GM23338 (cell line): ENCODE results near the gene MPP3. TPM values are rescaled to one million over a fixed set of nuclear protein-coding genes. Genes with fewer than 3 reads are reported as not detected.

Source experiments
- ATAC-seq: fragments of 200-7000 bp; cut with Tn5 transposase; 3 replicates; pipeline ENCODE4 v1.9.1; 2020
- DNase-seq: peaks from one replicate; pipeline ENCODE4 v3.0.0-alpha.2; 2015; ENCODE audit warnings: low spot score
- H2AFZ ChIP-seq: fragments of 200-600 bp; sonication (generic); 2 replicates; pipeline ENCODE4 v1.8.0; 2016; ENCODE audit warnings: antibody characterized with exemption, mild to moderate bottlenecking, moderate library complexity
- H3F3A ChIP-seq: fragments of 200-600 bp; sonication (generic); replicated peaks from 2 replicates; pipeline ENCODE4 v1.8.0; 2017; ENCODE audit warnings: antibody characterized with exemption, mixed run types, low read depth
- H3K27ac ChIP-seq: fragments of 200-600 bp; sonication (generic); 2 replicates; pipeline ENCODE4 v1.6.1; 2016; ENCODE audit warnings: low read depth
- H3K27me3 ChIP-seq: fragments of 200-600 bp; sonication (generic); 2 replicates; pipeline ENCODE4 v1.8.0; 2016; ENCODE audit warnings: mild to moderate bottlenecking, mixed run types, moderate library complexity; ENCODE audit not compliant: insufficient read depth
- H3K36me3 ChIP-seq: fragments of 200-600 bp; sonication (generic); 2 replicates; pipeline ENCODE4 v1.8.0; 2016; ENCODE audit warnings: mild to moderate bottlenecking; ENCODE audit not compliant: insufficient read depth
- H3K4me1 ChIP-seq: fragments of 200-600 bp; sonication (generic); 2 replicates; pipeline ENCODE4 v1.8.0; 2016; ENCODE audit warnings: mild to moderate bottlenecking, moderate library complexity; ENCODE audit not compliant: insufficient read depth
- H3K4me2 ChIP-seq: fragments of 200-600 bp; sonication (generic); 2 replicates; pipeline ENCODE4 v1.7.1; 2017; ENCODE audit warnings: mixed run types
- H3K4me3 ChIP-seq: fragments of 200-600 bp; sonication (generic); 2 replicates; pipeline ENCODE4 v1.6.1; 2016; ENCODE audit warnings: mixed run types
- H3K79me2 ChIP-seq: fragments of 200-600 bp; sonication (generic); replicated peaks from 2 replicates; pipeline ENCODE4 v1.8.0; 2017; ENCODE audit warnings: mild to moderate bottlenecking; ENCODE audit not compliant: insufficient read depth
- H3K9me2 ChIP-seq: fragments of 200-600 bp; sonication (generic); 2 replicates; pipeline ENCODE4 v1.8.0; 2017; ENCODE audit not compliant: insufficient read depth
- H4K20me1 ChIP-seq: fragments of 200-600 bp; sonication (generic); replicated peaks from 2 replicates; pipeline ENCODE4 v1.8.0; 2017; ENCODE audit warnings: mild to moderate bottlenecking; ENCODE audit not compliant: insufficient read depth
- H3K27ac Mint-ChIP-seq: 2 replicates; pipeline ENCODE4 v1.8.0; 2020; ENCODE audit warnings: inconsistent platforms, mild to moderate bottlenecking, moderate library complexity, mixed read lengths
- H3K27me3 Mint-ChIP-seq: 3 replicates; pipeline ENCODE4 v1.8.0; 2022; ENCODE audit warnings: low read depth, mild to moderate bottlenecking, moderate library complexity, mixed read lengths, inconsistent platforms; ENCODE audit not compliant: insufficient read depth, poor library complexity
- H3K36me3 Mint-ChIP-seq: 3 replicates; pipeline ENCODE4 v1.8.0; 2021; ENCODE audit warnings: low read depth, mild to moderate bottlenecking, inconsistent platforms, moderate library complexity, mixed read lengths
- H3K4me1 Mint-ChIP-seq: 3 replicates; pipeline ENCODE4 v1.8.0; 2020; ENCODE audit warnings: mild to moderate bottlenecking, inconsistent platforms, mixed read lengths
- H3K4me3 Mint-ChIP-seq: 3 replicates; pipeline ENCODE4 v1.8.0; 2021; ENCODE audit warnings: moderate library complexity, mild to moderate bottlenecking, inconsistent platforms, mixed read lengths
- H3K9me3 Mint-ChIP-seq: 3 replicates; pipeline ENCODE4 v1.8.0; 2020; ENCODE audit warnings: moderate library complexity, mild to moderate bottlenecking, inconsistent platforms, mixed read lengths
- EZH2phosphoT487 ChIP-seq: fragments of 200-600 bp; sonication (generic); IDR thresholded peaks from one replicate; pipeline ENCODE4 v1.8.1; 2018; ENCODE audit warnings: antibody characterized with exemption; ENCODE audit not compliant: unreplicated experiment
- JUNB ChIP-seq: IDR thresholded peaks from one replicate; pipeline ENCODE4 v1.6.1; 2016; ENCODE audit warnings: antibody characterized with exemption; ENCODE audit not compliant: unreplicated experiment
- POLR2AphosphoS5 ChIP-seq: IDR thresholded peaks from 2 replicates; pipeline ENCODE4 v1.6.1; 2016; ENCODE audit warnings: antibody characterized with exemption, low read depth
- REST ChIP-seq: IDR thresholded peaks from one replicate; pipeline ENCODE4 v1.6.1; 2018; ENCODE audit warnings: antibody characterized with exemption; ENCODE audit not compliant: unreplicated experiment
- ZNF462 ChIP-seq: fragments of 250-450 bp; sonication (Bioruptor Pico); IDR thresholded peaks from 2 replicates; pipeline ENCODE4 v1.5.0; 2020; ENCODE audit warnings: mild to moderate bottlenecking, moderate library complexity
- polyA plus RNA-seq: library from polyadenylated mRNA; unstranded; fragments of >200 nt; fragmentation: Nextera tagmentation; extraction: Ambion mirVana; gene quantifications from 2 replicates; pipeline ENCODE4 v1.2.1, GENCODE V29; 2016
- total RNA-seq: library from RNA; depleted of rRNA; stranded (reverse); fragments of >200 nt; shearing (Covaris generic); gene quantifications from 2 replicates; pipeline ENCODE4 v1.2.3, GENCODE V29; 2014

MPP3 gene
- total and polyA plus RNA-seq, 2 experiments from 2014 or later: 6.6 to 7.4 TPM

DNA sequence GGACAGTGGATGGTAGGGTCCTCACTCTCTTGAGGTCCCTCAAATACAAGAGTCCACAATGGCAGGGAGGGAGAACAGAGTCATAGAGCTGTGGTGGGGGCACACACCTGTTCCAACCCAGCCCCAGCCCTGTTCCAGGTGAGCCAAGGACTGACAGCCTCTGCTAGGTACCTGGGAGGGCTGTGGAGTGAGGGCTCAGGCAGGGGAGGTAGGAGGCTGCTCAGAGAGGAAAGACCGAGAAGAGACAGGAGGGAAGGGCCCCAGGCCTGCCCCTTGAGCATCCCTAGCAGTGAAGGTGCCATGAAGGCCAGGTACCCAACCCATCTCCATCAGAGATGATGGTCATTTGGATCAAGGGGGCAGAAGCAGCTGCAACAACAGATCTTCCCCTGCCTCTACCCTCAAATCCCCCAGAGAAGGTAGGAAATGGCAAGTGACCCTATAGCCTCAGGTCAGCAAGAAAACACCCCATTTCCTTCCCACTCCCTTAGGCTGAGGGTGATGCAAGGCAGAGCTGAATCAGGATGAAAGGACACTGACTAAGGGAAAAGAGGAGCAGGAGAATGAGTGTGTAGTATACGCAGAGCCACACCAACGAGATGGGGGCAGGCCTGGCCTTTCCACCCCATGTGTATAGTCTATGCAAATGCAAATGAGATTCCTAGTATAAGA lies 42.7 kb upstream of the MPP3 start (continued):
- TF ChIP-seq EZH2phosphoT487 (no peak), REST (no peak)

- TF ChIP-seq ZNF462 (CRISPR knock-in tag) (no peak), POLR2AphosphoS5 (no peak), JUNB (no peak)
- Histone ChIP-seq H3K4me2 (no peak overlapping the region), H3K79me2 (no peaks in the 10 kb centered on the region), H3K4me3 (no peak overlapping the region), H3K27me3 (no peaks in the 10 kb centered on the region), H4K20me1 (no peaks in the 10 kb centered on the region), H3K4me1 (peaks cover 7% of the 10 kb centered on the region; the same call in 1 of the 2 replicates), H3K9me2 (no peaks in the 10 kb centered on the region), H3F3A (no peaks in the 10 kb centered on the region), H3K27ac (no peak overlapping the region), H2AFZ (no peak overlapping the region), H3K36me3 (no peaks in the 10 kb centered on the region)
- Mint-ChIP-seq H3K4me3 (no peak overlapping the region), H3K27ac (no peak overlapping the region), H3K27me3 (peaks cover 3% of the 10 kb centered on the region), H3K4me1 (peaks cover 9% of the 10 kb centered on the region), H3K36me3 (0 out of 3 replicates have a peak, but pooled peaks cover under 1% of the 10 kb centered on the region), H3K9me3 (no peaks in the 10 kb centered on the region)
- DNase-seq (no peak), ATAC-seq (no peak)
These were observed 41.3 kb upstream of the MPP3 start for GRCh38 chr17:43874293-43874692.
